ENCODE measurements around the gene SH2D5.

The SH2D5 gene

DNA sequence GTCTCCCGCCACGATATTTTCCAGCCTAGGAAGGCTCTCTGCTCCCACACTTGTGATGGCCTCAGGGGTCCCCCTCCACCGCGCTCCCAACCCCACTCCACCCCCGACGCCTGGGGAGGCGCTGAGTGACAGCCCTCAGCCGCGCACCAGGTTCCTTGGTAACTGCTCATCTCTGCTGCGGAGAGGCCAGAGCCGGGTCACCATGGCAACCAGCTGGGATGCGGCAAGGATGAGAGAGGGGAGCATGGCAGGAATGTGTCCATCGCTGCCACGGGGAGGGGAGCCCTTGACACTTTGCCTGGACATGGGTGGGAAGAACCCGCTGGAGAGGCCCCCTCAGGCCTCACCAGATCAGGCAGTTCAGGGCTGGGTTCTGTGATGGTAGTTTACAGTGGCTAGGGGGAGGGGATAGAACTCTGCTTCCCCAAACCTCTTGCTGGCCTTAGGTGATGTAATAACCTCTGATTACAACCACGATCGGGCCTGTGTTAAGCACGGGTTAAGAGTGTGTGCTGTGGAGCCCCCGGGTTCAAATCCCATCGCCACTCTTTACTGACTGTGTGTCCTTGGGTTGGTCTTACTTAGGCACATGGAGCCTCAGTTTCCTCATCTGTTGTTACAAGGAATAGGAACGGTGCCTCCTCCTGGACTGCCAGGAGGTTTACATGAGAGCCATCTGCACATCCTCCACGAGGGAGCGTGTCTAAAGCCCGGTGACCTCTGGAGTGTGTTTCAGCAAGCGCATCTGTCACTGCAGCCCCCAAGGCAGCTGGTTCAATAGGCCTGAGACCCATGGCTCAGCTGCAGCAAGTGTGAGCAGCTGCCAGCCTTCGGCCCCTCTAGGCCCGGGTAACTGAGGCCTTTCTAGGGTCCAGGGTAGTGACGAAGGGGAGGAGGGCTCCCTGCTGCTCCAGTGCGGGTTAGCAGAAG lies 21.0 kb downstream of the SH2D5 start:
- DNase-seq: no peak

DNA sequence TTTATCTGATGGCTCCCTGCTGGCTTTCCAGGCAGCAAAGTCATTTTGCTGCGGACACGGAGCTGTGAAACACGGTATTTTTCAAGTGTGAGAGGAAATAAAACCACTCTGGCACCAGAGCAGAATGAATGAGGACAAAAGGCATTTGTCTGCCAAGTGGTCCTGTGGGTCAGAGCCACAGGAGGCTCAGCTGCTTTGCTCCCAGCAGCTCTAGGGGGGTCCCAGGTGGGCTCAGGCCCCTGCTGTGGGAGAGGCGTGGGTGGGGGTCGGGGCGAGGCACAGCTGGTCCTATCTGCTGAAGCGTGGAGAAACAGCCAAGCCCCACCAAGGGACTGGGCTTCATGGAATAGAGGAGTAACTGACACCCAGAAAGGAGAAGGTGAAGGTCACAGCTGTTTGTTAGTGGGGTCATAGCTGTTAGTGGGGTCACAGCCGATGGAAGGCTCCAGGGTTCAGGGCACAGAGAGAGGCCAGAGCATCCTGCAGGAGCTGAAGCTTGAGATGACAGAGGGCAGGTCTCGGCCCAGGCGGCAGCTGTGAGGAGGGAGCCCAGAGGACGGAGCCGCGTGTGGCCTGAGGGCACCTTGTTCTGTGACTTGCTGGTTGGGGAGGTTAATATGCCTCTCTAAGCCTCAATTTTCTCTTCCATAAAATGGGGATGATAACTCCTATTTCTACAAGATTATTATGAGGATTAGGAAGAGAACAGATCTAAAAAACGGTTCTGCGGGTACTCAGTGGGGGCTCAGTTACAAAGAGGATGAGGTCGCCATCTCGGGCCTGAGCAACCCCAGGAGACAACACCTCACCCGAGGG lies 21.8 kb downstream of the SH2D5 start:
- no peak for DNase-seq

DNA sequence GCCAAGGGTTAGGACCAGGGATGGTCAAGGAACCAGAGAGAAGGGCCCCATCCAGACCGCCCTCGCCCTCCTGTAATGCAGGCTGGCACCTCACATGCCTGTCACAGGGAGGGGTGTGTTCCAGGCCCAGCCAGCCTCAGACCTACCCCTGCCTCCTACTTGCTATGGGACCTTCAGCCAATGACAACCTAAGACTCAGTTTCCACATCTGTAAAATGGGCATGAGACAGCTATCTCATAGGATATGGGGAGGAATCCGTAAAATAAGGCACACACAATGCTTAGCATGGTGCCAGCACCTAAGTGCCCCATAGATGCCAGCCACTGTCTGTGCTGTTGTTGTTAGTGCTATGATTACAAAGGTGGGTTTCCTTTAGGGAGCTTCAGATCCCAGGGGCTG lies 22.6 kb downstream of the SH2D5 start:
- DNase-seq: no peak

DNA sequence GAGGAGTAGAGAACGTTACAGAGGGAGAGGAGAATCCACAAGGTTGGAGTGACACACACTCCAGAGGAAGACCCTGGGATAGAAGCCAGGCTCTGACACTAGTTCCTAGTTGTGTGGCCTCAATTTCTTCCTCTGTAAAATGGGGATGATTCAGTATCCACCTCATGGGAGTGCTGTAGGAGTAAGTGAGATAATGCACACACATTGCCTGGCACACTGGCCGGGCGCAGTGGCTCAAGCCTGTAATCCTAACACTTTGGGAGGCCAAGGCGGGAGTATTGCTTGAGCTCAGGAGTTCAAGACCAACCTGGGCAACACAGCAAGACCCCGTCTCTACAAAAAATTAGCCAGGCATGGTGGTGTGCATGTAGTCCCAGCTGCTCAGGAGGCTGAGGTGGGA lies 23.6 kb downstream of the SH2D5 start:
- no peak for DNase-seq

DNA sequence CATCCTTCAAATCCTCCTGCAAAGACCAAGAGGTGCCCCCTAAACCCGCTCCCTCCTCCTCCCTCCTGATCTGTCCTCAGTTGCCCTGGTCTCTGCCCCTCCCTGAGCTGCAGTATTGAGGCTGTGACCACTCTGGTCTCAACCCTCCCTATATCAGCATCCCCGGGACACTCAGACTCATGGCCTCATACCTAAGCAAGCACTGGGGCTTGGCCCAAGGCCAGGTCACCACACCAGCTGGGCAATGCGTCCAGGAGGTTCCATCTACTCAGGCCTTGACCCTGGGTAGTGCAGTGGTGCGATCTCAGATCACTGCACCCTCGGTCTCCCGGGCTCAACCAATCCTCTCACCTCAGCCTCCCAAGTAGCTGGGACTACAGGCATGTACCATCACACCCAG lies 24.4 kb downstream of the SH2D5 start:
- no peak for DNase-seq

DNA sequence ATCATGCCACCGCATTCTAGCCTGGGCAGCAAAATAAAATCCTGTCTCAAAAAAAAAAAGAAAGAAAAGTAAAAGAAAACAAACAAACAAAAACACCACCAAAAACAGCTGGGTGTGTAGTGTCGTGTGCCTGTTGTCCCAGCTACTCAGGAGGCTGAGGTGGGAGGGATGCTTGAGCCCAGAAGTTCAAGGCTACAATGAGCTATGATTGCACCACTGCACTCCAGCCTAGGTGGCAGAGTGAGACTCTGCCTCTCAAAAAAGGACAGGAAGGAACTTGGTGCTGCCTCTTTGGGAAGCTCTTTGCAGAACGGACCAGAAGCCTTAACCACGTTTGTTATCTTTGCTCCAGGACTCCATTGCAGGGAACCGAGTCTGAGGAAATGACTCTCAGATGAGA lies 25.7 kb downstream of the SH2D5 start:
- no peak for DNase-seq

DNA sequence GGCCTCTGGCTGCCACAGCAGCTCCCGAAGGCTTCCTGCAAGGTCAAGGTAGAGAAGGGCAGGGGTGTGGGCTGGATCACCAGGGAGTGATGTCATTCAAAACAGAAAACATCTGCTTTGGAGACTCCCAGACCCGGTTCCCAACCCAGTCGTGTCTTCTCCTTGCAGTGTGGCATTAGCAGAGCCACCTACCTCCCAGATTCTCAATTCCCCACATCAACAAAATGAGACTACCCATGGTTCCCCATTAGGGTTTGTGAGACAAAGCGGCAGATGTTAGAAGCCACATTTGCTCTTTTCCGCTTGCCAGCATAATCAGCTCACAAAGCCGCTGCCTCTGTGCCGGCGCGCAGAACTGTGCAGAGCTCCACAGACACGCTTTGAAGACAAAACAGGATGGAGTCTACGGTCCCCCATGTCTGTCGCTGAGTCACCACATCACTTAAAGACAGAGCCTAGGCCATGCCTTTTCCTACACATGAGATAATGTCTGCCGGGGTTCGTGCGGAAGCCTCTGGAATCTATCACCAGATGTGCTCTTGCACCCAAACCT lies 27.2 kb downstream of the SH2D5 start:
- DNase-seq: no peak

DNA sequence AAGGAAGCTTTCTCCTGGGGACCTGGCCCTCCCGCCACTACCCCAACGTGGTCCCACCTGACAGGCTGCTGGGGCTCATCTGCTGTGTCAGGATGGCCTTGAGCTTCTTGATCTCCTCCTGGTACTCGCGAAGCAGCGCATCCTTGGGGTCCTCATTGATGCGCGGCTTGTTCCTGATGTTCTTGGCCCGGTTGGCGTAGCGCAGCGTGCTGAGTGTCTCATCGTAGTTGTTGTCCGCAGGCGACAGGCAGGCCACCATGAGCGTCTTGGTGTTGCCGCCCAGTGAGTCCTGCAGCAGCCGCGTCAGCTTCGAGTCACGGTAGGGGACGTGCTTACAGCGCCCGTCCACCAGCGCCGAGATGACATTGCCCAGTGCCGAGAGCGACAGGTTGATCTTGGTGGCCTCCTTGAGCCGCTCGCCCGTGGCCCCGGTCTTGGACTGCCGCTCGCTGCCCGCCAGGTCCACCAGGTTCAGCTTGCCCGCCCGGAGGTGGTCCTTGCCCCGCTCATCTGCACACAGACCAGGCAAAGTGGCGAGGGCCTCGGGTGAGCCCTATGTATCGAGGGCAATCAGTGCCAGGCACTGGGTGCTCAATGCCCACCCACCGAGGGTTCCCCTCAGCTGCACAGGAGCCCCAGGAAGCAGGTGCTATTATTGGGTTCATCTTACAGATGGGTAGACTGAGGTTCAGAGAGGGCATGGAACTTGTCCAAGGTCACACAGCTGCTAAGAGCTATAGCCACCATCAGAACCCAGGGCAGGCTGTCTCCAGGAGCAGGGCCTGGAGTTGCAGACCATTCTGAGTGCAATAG lies 27.9 kb downstream of the SH2D5 start:
- DNase-seq: no peak

DNA sequence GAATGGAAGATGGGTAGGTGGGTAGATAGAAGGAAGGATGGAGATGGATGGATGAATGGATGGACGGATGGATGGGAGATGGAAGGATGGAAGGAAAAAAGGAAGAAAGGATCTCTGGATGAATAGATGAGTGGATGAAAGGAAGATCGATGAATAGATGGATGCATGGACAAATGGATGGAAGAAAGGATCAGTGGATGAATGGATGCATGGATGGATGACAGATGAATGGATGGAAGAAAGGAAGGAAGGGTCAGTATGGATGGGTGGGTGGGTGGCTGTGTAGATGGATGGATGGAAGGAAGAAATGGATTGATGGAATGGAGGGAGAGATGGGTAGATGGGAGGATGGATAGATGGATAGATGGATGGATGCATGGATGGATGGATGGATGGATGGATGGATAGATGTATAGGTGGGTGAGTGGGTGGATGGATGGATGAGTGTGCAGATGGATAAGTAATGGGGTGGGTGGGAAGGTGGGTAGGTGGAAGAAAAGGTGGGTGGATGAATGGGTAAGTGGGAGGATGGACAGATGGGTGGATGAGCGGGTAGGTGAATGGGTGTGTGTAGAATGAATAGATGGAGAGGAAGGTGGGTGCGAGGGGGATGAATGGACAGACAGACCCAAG lies 29.3 kb downstream of the SH2D5 start:
- DNase-seq: no peak

DNA sequence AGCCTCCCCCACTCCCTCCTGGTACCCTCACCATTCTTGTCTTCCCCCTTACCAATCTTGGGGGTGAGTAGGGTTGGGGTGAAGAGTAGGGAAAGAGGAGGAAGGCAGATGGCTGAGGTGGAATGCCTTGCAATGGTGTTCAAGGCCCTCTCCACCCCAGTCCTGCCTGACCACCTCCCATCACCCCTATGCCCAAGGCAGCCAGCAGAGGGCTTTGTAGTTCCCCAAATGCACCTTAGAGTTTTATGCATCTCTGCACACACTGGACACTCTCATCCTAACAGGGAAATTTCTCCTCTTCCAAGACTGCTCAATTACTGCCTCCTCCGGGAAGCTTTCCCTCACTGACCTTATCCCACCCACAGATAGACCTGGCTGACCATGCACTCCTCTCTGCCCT lies 30.1 kb downstream of the SH2D5 start:
- no peak for DNase-seq

DNA sequence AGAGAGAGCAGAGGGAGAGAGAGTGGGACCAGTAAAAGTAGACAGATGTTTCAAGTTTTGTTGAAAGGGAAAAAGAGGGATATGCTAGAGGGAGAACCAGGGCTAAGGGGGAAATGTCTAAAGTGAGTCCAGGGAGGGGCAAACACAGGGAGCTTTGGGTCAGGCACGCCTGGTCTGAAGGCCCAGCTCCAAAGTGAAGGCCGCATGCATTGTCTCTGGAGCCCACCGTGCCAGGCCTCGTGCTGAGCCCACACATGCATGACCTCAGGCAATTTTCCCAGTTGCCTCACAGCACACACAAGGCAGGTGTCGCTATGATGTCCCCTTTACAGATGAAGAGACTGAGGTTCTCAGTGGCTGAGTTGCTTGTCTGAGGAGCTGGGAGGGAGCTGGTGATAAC lies 30.7 kb downstream of the SH2D5 start:
- no peak for DNase-seq

DNA sequence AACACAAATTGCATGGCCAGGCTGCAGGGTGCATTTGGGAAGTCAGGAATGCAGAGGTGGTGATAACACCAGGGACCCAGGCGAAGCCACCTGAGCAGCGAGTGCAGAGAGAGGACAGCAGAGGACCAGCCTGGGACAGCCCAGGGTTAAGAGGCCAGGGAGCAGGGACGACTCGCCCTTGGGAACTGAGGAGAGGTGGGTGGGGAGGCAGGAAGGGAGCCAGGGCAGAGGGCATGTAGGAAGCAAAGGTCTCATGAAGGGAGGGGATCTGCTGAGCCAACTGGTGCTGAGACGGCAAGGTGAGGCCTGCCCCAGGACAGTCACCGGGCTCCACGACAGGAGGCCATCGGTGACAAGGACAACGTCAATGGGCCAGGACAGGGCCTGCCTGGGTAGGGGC lies 31.1 kb downstream of the SH2D5 start:
- DNase-seq: no peak

DNA sequence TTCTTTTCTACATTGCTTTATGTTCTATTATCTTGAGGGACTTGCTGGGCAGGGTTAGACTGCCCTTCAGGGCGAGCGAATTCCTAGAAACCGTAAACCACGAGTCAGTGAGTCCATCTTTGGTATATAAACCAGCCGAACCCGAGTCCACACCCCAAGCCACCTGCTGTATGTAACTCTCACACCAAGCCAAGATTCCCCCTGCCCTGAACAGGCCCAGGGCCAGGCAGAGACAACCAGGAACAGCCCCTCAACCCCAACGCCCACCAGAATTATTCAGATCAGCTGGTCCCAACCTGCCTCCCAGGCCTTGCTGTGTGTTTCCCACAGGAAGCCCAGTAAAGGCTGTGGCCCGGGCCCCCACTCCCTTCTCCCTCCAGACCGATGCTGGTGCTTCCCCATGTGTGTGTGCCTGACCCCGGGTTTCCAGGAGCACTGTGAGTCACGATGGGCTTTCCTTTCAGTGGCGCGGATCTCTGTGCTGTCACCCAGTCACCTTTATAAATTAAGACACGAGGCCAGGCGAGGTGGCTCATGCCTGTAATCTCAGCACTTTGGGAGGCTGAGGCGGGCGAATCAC lies 31.8 kb downstream of the SH2D5 start:
- DNase-seq: no peak

DNA sequence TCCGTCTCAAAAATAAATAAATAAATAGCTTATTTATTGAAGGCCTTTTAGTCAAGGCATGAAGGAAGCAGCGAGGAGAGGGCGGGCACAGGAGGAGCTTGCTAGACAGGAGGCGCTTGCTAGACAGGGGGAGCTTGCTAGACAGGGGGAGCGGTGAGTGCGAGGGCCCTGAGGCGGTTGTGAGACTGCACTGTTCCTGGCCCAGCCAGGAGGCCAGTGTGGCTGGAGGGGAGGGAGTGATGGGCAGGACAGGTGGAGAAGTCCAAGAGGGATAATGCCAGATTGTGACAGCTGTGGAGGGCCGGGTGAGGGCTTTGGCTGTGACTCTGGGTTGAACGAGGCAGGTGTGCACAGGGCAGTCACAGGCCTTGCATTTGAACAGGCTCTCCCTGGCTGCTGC lies 32.9 kb downstream of the SH2D5 start:
- no peak for DNase-seq

DNA sequence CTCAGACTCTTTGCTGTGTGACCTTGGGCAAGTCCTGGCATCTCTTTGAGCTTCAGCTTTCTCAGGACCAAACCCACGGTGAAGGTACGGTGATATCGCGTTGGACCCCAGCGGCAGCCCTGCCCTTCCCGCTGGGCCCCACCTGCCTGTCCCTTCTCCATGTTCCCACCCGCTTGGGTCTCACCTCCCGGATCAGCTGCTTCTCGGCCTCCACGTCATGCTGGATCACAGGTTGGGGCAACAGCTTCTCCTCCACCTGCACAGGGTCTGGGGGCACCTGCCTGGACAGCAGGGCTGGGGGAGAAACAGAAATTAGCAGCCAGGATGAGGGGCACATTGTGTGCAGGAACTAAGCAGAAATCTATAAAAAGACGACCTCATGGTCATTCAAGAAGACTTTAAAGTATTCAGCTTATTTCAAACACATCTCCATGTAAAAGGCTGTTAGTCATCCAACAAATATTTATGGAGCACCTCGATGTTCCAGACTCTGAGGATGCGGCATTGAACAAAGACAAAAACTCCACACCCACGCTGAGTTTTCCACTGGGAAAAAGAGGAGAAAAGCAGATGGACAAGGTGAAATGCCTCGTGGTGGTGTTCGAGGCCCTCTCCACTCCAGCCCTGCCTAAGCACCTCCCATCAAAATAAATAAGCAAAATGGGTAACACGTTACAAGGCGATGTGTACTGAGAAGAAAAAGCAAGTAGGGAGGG lies 34.1 kb downstream of the SH2D5 start:
- DNase-seq: no peak

DNA sequence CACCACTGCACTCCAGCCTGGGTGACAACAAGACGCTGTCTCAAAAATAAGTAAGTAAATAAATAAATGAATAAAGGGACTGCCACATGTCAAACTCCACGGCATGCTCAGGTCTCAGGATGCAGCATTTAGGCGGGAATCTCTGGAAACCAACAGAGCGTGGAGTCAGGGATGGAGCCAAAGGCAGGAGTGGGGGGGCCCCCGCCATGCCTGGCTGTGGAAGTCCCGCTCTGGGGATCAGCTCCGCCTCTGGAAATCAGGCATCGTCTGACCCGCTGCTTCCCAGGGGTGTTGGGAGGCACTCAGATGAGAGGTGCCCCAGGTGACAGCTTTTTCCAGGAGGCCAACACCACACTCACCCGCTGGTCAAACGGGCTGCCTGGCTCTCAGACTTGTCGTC lies 34.9 kb downstream of the SH2D5 start:
- DNase-seq: no peak

DNA sequence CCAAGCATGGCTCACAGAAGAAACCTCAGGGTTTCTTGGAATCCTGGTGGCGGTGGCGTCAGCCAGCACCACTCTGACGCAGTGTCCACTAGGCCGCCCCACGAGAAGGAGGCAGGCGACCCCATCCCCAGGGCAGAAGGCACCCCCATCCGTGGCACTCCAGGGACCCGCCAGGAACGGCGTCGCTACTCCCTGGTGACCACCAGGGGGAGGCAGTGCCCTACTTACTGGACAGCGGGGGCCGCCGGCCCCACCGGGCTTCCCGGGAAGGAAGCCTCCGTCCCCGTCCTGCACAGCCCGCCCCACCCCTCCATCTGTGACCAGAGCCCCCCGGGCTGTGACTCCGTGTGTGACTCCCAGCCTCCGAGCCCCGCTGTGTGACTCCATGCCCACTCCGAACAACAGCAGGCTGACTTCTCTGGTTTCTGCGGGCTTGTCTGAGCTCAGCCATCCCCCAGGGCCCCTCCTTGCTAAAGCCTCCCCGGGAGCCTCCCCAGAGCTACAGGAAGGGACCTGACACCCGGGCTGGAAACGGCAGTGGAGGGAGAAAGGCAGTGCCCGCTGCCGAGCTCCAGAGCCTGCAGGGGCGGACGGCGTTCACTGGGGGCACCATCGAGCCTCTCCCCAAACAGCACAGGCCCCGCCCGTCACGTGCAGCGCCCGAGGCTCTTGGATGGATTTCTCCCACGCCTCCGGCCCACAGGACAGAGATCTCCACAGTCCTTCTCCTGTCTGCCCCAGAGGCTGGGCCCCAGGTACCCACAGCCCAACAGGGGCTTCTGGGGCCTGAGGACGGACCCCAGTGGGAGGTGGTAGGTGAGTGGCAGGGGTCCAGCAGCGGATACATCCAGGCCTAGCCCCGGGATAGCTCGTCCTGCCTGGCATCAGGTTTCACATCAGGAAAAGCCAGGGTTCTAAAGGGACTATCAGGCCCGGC lies 35.8 kb downstream of the SH2D5 start:
- DNase-seq: peak; percentile 87

DNA sequence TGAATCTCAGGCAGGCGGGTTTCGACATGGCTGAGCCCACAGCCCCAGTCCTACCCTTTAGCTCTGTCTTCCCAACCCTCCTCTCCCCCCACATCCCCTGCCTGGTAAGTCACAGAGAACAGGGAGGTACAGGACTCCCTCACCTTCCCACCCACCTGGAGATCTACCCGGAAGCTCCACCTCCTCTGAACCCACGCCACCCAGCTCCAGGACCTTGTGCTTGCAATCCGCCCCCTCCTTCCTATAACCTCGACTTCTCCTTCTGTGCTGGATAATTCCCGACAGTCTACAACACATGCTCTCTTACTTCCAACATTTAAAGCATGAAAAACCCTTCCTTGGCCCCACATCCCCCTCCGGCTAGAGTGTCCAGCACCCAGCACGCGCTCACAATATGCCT lies 37.0 kb downstream of the SH2D5 start:
- no peak for DNase-seq

DNA sequence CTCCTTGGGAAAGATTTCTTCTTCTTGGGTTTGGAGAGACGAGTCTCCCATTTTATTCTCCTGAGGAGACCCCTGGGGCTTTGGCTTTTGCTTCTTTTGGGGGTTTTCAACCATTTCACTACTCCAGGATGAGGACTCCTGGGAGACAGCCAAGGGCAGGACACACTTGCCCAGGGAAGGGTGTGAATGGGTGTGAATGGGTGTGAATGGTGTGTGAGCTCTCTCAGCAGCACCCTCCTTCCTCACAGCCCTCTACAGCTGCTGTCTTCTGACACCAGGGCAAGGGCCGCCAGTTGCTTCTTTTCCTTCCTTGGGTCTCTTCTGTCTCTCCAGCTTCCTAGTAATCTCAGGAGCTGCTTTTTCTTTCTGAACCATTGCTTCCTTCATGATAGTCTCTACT lies 38.9 kb downstream of the SH2D5 start:
- no peak for DNase-seq

DNA sequence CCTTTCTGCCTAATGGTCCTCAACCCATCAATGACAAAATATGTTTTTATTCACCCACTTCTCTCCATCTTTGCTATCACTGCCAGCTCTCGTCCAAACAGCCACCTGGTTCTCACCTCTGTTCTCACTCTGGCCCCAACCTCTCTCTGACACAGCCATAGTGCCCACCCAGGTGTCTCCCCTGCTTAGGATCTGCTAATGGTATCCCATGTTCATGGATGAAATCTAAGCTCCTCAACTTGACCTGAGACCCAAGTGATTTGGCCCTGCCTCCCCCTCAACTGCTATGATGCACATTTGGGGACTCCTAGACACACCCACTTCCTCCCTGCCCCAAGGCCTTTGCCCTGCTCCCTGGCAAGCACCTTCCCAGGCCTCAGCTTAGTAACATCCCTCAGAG lies 40.6 kb downstream of the SH2D5 start:
- DNase-seq: no peak

Measured in stimulated activated CD4-positive, alpha-beta T cell treated with anti-CD3 and anti-CD28 coated beads, Interleukin-15, amount 100 ng/mL, for 24 hours (primary cell).